Fibroblast of lung (primary cell): ENCODE data around the gene OR6X1. TPM values are rescaled to one million over a fixed set of nuclear protein-coding genes. Genes with fewer than 3 reads are reported as not detected.

Experiments used
- DNase-seq, 2 donors: peaks; one replicate each; pipeline versions ENCODE4 v3.0.0 to v3.0.0-alpha.2; 2010; ENCODE audit warnings: low read depth in 2 of 2
- H2AFZ ChIP-seq: 2 replicates; pipeline ENCODE4 v1.5.1; 2012; ENCODE audit warnings: low read length, control low read depth, inconsistent platforms
- H3K27ac ChIP-seq: 2 replicates; pipeline ENCODE4 v1.5.1; 2011; ENCODE audit warnings: low read length, control low read depth; ENCODE audit not compliant: insufficient read depth
- H3K27me3 ChIP-seq: 2 replicates; pipeline ENCODE4 v1.5.1; 2011; ENCODE audit warnings: mild to moderate bottlenecking, low read length; ENCODE audit not compliant: control insufficient read depth, insufficient read depth
- H3K36me3 ChIP-seq: 2 replicates; pipeline ENCODE4 v1.5.1; 2011; ENCODE audit warnings: low read length; ENCODE audit not compliant: control insufficient read depth, insufficient read depth
- H3K4me1 ChIP-seq: 2 replicates; pipeline ENCODE4 v1.5.1; 2011; ENCODE audit warnings: low read length; ENCODE audit not compliant: control insufficient read depth, insufficient read depth; ENCODE audit errors: extremely low read depth
- H3K4me2 ChIP-seq: 2 replicates; pipeline ENCODE4 v1.5.1; 2011; ENCODE audit warnings: low read length, control low read depth; ENCODE audit not compliant: insufficient read depth; ENCODE audit errors: extremely low read depth
- H3K4me3 ChIP-seq, 4 experiments: fragments of 200-600 bp in 1 of 4; sonication (generic) in 1 of 4; replicated peaks in 1 of 4; 2 replicates each; pipeline ENCODE4 v1.5.1; 2011 to 2016; ENCODE audit warnings: low read length in 4 of 4, low read depth in 3 of 4, mild to moderate bottlenecking in 3 of 4, control low read depth in 2 of 4, inconsistent platforms in 1 of 4, mixed read lengths in 1 of 4; ENCODE audit not compliant: insufficient read depth in 1 of 4; ENCODE audit errors: control extremely low read depth in 1 of 4
- H3K79me2 ChIP-seq: 2 replicates; pipeline ENCODE4 v1.5.1; 2012; ENCODE audit warnings: mild to moderate bottlenecking, low read length, inconsistent platforms; ENCODE audit not compliant: control insufficient read depth, insufficient read depth
- H3K9ac ChIP-seq: 2 replicates; pipeline ENCODE4 v1.5.1; 2011; ENCODE audit warnings: mild to moderate bottlenecking, low read length, control low read depth; ENCODE audit not compliant: insufficient read depth
- H3K9me3 ChIP-seq: 2 replicates; pipeline ENCODE4 v1.5.1; 2012; ENCODE audit warnings: low read depth, low read length; ENCODE audit not compliant: control insufficient read depth, insufficient read depth
- H4K20me1 ChIP-seq: 2 replicates; pipeline ENCODE4 v1.5.1; 2011; ENCODE audit warnings: low read length; ENCODE audit not compliant: control insufficient read depth, insufficient read depth; ENCODE audit errors: extremely low read depth
- CTCF ChIP-seq, 2 donors: IDR thresholded peaks in 1 of 2; conservative IDR thresholded peaks in 1 of 2; 1 replicate in 1 of 2; 2 replicates in 1 of 2; pipeline ENCODE4 v1.5.1; 2011 to 2012; ENCODE audit warnings: low read length in 2 of 2, control low read depth in 1 of 2, inconsistent platforms in 1 of 2, low read depth in 1 of 2, mild to moderate bottlenecking in 1 of 2
- EZH2 ChIP-seq: IDR thresholded peaks from 2 replicates; pipeline ENCODE4 v1.5.1; 2012; ENCODE audit warnings: low read length, control low read depth, mild to moderate bottlenecking; ENCODE audit errors: missing control alignments
- polyA plus RNA-seq, 2 donors: library from polyadenylated mRNA; depleted of rRNA in 1 of 2; stranded (reverse) in 1 of 2; unstranded in 1 of 2; fragments of >200 nt; gene quantifications; 2 replicates each; pipeline ENCODE4 v1.2.1, GENCODE V29; 2011 to 2012; ENCODE audit warnings: missing spikeins in 1 of 2
- total RNA-seq: library from RNA; depleted of rRNA; stranded (reverse); fragments of >200 nt; gene quantifications from 2 replicates; pipeline ENCODE4 v1.2.1, GENCODE V29; 2014

The OR6X1 gene
- total and polyA plus RNA-seq, 2 donors (not counting 1 experiment from before 2014, with no cell fraction given): not detected

DNA sequence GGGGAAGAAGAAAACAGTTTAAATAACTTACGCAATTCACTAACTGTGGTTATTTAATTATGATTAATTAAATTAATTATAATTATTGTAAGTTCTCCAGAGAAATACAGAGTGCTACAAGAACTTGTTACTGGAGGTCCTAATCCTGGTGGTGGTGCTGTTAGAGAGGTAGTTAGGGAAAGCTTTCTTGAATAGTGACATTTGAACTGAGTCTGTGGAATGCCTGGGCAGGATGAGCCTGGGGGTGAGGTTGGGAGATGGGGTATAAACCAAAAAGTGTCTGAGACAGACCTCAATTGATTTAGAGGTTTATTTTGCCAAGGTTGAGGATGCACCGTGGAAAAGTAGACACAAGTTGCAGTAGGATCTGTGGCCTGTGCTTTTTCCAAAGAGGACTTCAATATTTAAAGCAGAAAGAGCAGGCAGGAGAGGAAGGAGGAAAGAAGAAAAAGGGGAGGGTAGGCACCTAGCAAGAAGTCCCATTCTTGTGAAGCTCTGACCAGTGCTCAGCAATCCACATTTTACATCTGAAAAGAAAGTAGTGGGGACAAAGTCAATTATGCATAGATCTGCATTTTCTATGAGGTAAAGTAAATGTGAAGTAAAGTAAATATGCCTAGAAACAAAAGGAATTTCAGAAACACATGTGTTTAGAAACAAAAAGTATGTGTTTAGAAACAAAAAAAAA lies 8.4 kb downstream of the OR6X1 start:
- TF ChIP-seq CTCF (conservative IDR thresholded peaks at IDR 0.05 in 1 of 2, IDR thresholded peaks at IDR 0.05 in 1 of 2; ENCODE audit: low read depth in 1 of 2, low read length in 2 of 2) (no peak), EZH2 (no peak)
- Histone ChIP-seq H3K27ac (no peak overlapping the region), H2AFZ (no peak overlapping the region), H3K27me3 (no peaks in the 10 kb centered on the region), H3K36me3 (no peaks in the 10 kb centered on the region), H3K9me3 (no peaks in the 10 kb centered on the region), H3K4me2 (no peak overlapping the region), H3K79me2 (peaks cover 4% of the 10 kb centered on the region), H3K4me3 (no peak overlapping the region), H3K4me1 (no peaks in the 10 kb centered on the region), H4K20me1 (no peaks in the 10 kb centered on the region), H3K9ac (no peak overlapping the region)
- no peak for DNase-seq

GRCh38 chr11:123742724-123743120 lies 11.6 kb downstream of the OR6X1 start:
- Histone ChIP-seq H2AFZ (no peak overlapping the region), H3K4me3 (no peak overlapping the region), H3K27me3 (no peaks in the 10 kb centered on the region), H4K20me1 (no peaks in the 10 kb centered on the region), H3K9me3 (no peaks in the 10 kb centered on the region), H3K4me1 (no peaks in the 10 kb centered on the region), H3K79me2 (peaks cover 31% of the 10 kb centered on the region), H3K9ac (no peak overlapping the region), H3K27ac (no peak overlapping the region), H3K36me3 (no peaks in the 10 kb centered on the region), H3K4me2 (no peak overlapping the region)
- DNase-seq: no peak
- TF ChIP-seq CTCF (conservative IDR thresholded peaks at IDR 0.05 in 1 of 2, IDR thresholded peaks at IDR 0.05 in 1 of 2; ENCODE audit: low read depth in 1 of 2, low read length in 2 of 2) (no peak), EZH2 (no peak)

GRCh38 chr11:123742031-123742723 lies 12.1 kb downstream of the OR6X1 start:
- no peak overlapping the region for H3K27ac ChIP-seq
- peak overlapping the region; percentile 78 for H2AFZ ChIP-seq
- H3K9me3 ChIP-seq: no peaks in the 10 kb centered on the region
- H3K4me3 ChIP-seq: peak overlapping the region; percentile 53 to 88 (median 77)
- H3K27me3 ChIP-seq: no peaks in the 10 kb centered on the region
- peak overlapping the region; percentile 85 for H3K9ac ChIP-seq
- H3K79me2 ChIP-seq: peaks cover 31% of the 10 kb centered on the region
- no peaks in the 10 kb centered on the region for H3K4me1 ChIP-seq
- TF ChIP-seq EZH2 (no peak), CTCF (conservative IDR thresholded peaks at IDR 0.05 in 1 of 2, IDR thresholded peaks at IDR 0.05 in 1 of 2; ENCODE audit: low read depth in 1 of 2, low read length in 2 of 2) (no peak)
- H4K20me1 ChIP-seq: no peaks in the 10 kb centered on the region
- no peaks in the 10 kb centered on the region for H3K36me3 ChIP-seq
- peak overlapping the region; percentile 71 for H3K4me2 ChIP-seq
- no peak for DNase-seq
